Left lung (tissue), 10 donors: Measurements from ENCODE around the gene HIVEP3. TPM values are rescaled to one million over a fixed set of nuclear protein-coding genes. Genes with fewer than 3 reads are reported as not detected.

Experiments
- ATAC-seq: fragments of 200-7000 bp; cut with Tn5 transposase; one replicate; pipeline ENCODE4 v1.9.1; 2020; ENCODE audit warnings: moderate library complexity
- DNase-seq, 4 donors: peaks; one replicate each; pipeline ENCODE4 v3.0.0-alpha.2; 2013 to 2020
- H3K27ac ChIP-seq, 2 donors: fragments of 200-600 bp; sonication (generic) in 1 of 2; one replicate each; pipeline versions ENCODE4 v1.5.0 to v1.8.0; 2020 to 2021
- H3K27me3 ChIP-seq, 2 donors: fragments of 200-600 bp; sonication (generic) in 1 of 2; one replicate each; pipeline versions ENCODE4 v1.5.0 to v1.8.0; 2020 to 2021
- H3K36me3 ChIP-seq, 2 donors: fragments of 200-600 bp; sonication (generic) in 1 of 2; one replicate each; pipeline versions ENCODE4 v1.5.0 to v1.8.0; 2020 to 2021
- H3K4me1 ChIP-seq, 2 donors: fragments of 200-600 bp; one replicate each; pipeline ENCODE4 v1.8.0; 2021
- H3K4me3 ChIP-seq, 2 donors: fragments of 200-600 bp; sonication (generic) in 1 of 2; one replicate each; pipeline versions ENCODE4 v1.5.0 to v1.8.0; 2020 to 2021; ENCODE audit warnings: mild to moderate bottlenecking in 1 of 2
- H3K9me3 ChIP-seq, 2 donors: fragments of 200-600 bp; sonication (generic) in 1 of 2; one replicate each; pipeline versions ENCODE4 v1.5.0 to v1.8.0; 2020 to 2021
- CTCF ChIP-seq, 2 donors: fragments of 200-600 bp; sonication (generic) in 1 of 2; IDR thresholded peaks; one replicate each; pipeline versions ENCODE4 v1.5.0 to v1.8.0; 2021; ENCODE audit warnings: antibody characterized with exemption in 2 of 2
- intact Hi-C, 2 donors: fragments of 100-400 bp; cut with DNase I; formaldehyde crosslinking; loops; one replicate each; pipeline versions ENCODE4 v1.11.2 to v1.14.2; 2022
- polyA plus RNA-seq, 6 donors: library from polyadenylated mRNA; unstranded; fragments of 120-200 nt; gene quantifications; one replicate each; pipeline ENCODE4 v1.2.1, GENCODE V29; 2013; ENCODE audit not compliant: insufficient read length in 6 of 6
- total RNA-seq, 2 donors: library from RNA; stranded (reverse); fragmentation: NEBNext Ultra II Directional; extraction: Animal tissue kit (Norgen Biotek cat#: 25700); gene quantifications; one replicate each; pipeline ENCODE4 v1.2.1, GENCODE V29; 2021
- donor health status: DM: no; HTN: yes; CAD: no.
- donor health status: DM: no; HTN: no; CAD: no.

The HIVEP3 gene
- total and polyA plus RNA-seq, 8 donors: 6.0 to 15.6 (median 7.4) TPM

- no peak for DNase-seq
- Histone ChIP-seq H3K27ac (no peak overlapping the region), H3K9me3 (no peaks in the 10 kb centered on the region), H3K4me3 (no peak overlapping the region), H3K4me1 (no peaks in the 10 kb centered on the region), H3K36me3 (no peaks in the 10 kb centered on the region), H3K27me3 (no peaks in the 10 kb centered on the region)
- no peak for ATAC-seq
- intact Hi-C loops: no loop called here
- no peak for TF ChIP-seq CTCF (IDR thresholded peaks at IDR 0.05)
Observed at GRCh38 chr1:41640141-41640751, 278.5 kb downstream of the HIVEP3 start.

GRCh38 chr1:41639332-41639936 lies 279.3 kb downstream of the HIVEP3 start:
- H3K36me3 ChIP-seq: no peaks in the 10 kb centered on the region
- no peak for TF ChIP-seq CTCF (IDR thresholded peaks at IDR 0.05)
- DNase-seq (no peak), ATAC-seq (peak; percentile 35)
- intact Hi-C loops: no loop called here
- H3K4me3 ChIP-seq: no peak overlapping the region
- H3K4me1 ChIP-seq: no peaks in the 10 kb centered on the region
- no peak overlapping the region for H3K27ac ChIP-seq
- H3K9me3 ChIP-seq: no peaks in the 10 kb centered on the region
- no peaks in the 10 kb centered on the region for H3K27me3 ChIP-seq

- H3K4me3 ChIP-seq: no peak overlapping the region
- ATAC-seq: no peak
- intact Hi-C loops: no loop called here
- TF ChIP-seq CTCF (IDR thresholded peaks at IDR 0.05): no peak
- no peaks in the 10 kb centered on the region for H3K36me3 ChIP-seq
- no peak for DNase-seq
- no peaks in the 10 kb centered on the region for H3K27me3 ChIP-seq
- H3K27ac ChIP-seq: no peak overlapping the region
- H3K9me3 ChIP-seq: no peaks in the 10 kb centered on the region
- H3K4me1 ChIP-seq: no peaks in the 10 kb centered on the region
Observed at GRCh38 chr1:41638086-41639024, 280.4 kb downstream of the HIVEP3 start.

GRCh38 chr1:41637367-41637766 lies 281.4 kb downstream of the HIVEP3 start:
- intact Hi-C loops: no loop called here
- TF ChIP-seq CTCF (IDR thresholded peaks at IDR 0.05): no peak
- no peak for ATAC-seq

GRCh38 chr1:41633764-41634163 lies 285.0 kb downstream of the HIVEP3 start:
- ATAC-seq: no peak
- H3K36me3 ChIP-seq: no peaks in the 10 kb centered on the region
- H3K27me3 ChIP-seq: no peaks in the 10 kb centered on the region
- no peaks in the 10 kb centered on the region for H3K9me3 ChIP-seq
- no peak overlapping the region for H3K4me3 ChIP-seq
- H3K4me1 ChIP-seq: no peaks in the 10 kb centered on the region
- H3K27ac ChIP-seq: no peak overlapping the region
- DNase-seq: no peak
- intact Hi-C loops: no loop called here
- no peak for TF ChIP-seq CTCF (IDR thresholded peaks at IDR 0.05)

More at GRCh38 chr1:41637367-41637766, 281.4 kb downstream of the HIVEP3 start:
- Histone ChIP-seq H3K4me1 (no peaks in the 10 kb centered on the region), H3K4me3 (no peak overlapping the region), H3K36me3 (no peaks in the 10 kb centered on the region), H3K9me3 (no peaks in the 10 kb centered on the region), H3K27ac (no peak overlapping the region), H3K27me3 (no peaks in the 10 kb centered on the region)
- no peak for DNase-seq
